Measurements from ENCODE around the gene TYSND1. TPM values are rescaled to one million over a fixed set of nuclear protein-coding genes. Genes with fewer than 3 reads are reported as not detected.
A peak's percentile ranks its signal among the peaks of the same experiment; 100 is the strongest.

TYSND1 gene
- total RNA-seq, 4 donors from 2014 or later: 16.7 to 32.4 (median 21.9) TPM

- intact Hi-C loops (cut with DNase I): no loop called here
- H3K4me1 ChIP-seq: peaks cover 0 to 40% (median 5%) of the 10 kb centered on the region in 3 donors
Measured at GRCh38 chr10:70122742-70123141, 23.8 kb downstream of the TYSND1 start.

GRCh38 chr10:70121281-70121949 lies 25.1 kb downstream of the TYSND1 start:
- Histone ChIP-seq H3K4me3 (no peak overlapping the region), H3K27ac (peak overlapping the region in 2 of 4 donors; percentile 47 to 65), H3K9me3 (no peaks in the 10 kb centered on the region), H3K27me3 (no peaks in the 10 kb centered on the region), H3K36me3 (peaks cover 0 to 55% (median 9%) of the 10 kb centered on the region in 3 donors), H3K4me1 (peaks cover 0 to 42% (median 5%) of the 10 kb centered on the region in 3 donors)
- TF ChIP-seq CTCF (IDR thresholded peaks at IDR 0.05): no peak
- TF ChIP-seq POLR2A (IDR thresholded peaks at IDR 0.05): no peak
- no peak for DNase-seq
- intact Hi-C loops (cut with DNase I): no loop called here
- 68 to 80% methylated on average over 11 of the region's 11 CpGs for WGBS, 2 donors

More at GRCh38 chr10:70122742-70123141, 23.8 kb downstream of the TYSND1 start:
- WGBS, 2 donors: 84 to 98% methylated on average over 5 of the region's 5 CpGs
- H3K4me3 ChIP-seq: no peak overlapping the region
- DNase-seq: no peak
- H3K27ac ChIP-seq: peak overlapping the region in 2 of 4 donors; percentile 9 to 34
- H3K27me3 ChIP-seq: no peaks in the 10 kb centered on the region
- H3K9me3 ChIP-seq: no peaks in the 10 kb centered on the region
- H3K36me3 ChIP-seq: peaks cover 0 to 47% (median under 1%) of the 10 kb centered on the region in 3 donors
- no peak for TF ChIP-seq CTCF (IDR thresholded peaks at IDR 0.05)
- TF ChIP-seq POLR2A (IDR thresholded peaks at IDR 0.05): no peak

- peaks cover 0 to 57% (median 9%) of the 10 kb centered on the region in 3 donors for H3K36me3 ChIP-seq
- H3K27me3 ChIP-seq: no peaks in the 10 kb centered on the region
- no peaks in the 10 kb centered on the region for H3K9me3 ChIP-seq
- H3K4me1 ChIP-seq: peaks cover 0 to 48% (median 5%) of the 10 kb centered on the region in 3 donors
- DNase-seq: no peak
- no peak for TF ChIP-seq CTCF (IDR thresholded peaks at IDR 0.05)
- peak overlapping the region in 2 of 4 donors; percentile 47 to 65 for H3K27ac ChIP-seq
- intact Hi-C loops (cut with DNase I): no loop called here
- 32 to 83% methylated on average over 4 to 6 of the region's 6 CpGs for WGBS, 2 donors
- no peak overlapping the region for H3K4me3 ChIP-seq
Measured at GRCh38 chr10:70120417-70120816, 26.1 kb downstream of the TYSND1 start.

GRCh38 chr10:70119623-70120022 lies 26.9 kb downstream of the TYSND1 start:
- 41 to 50% methylated on average over 4 to 6 of the region's 8 CpGs for WGBS, 2 donors
- H3K4me3 ChIP-seq: no peak overlapping the region
- H3K9me3 ChIP-seq: no peaks in the 10 kb centered on the region
- intact Hi-C loops (cut with DNase I): no loop called here
- peaks cover 0 to 43% (median 5%) of the 10 kb centered on the region in 3 donors for H3K4me1 ChIP-seq
- H3K27me3 ChIP-seq: no peaks in the 10 kb centered on the region
- no peak for TF ChIP-seq CTCF (IDR thresholded peaks at IDR 0.05)
- TF ChIP-seq POLR2A (IDR thresholded peaks at IDR 0.05): no peak
- no peak for DNase-seq
- peaks cover 0 to 65% (median 9%) of the 10 kb centered on the region in 3 donors for H3K36me3 ChIP-seq
- peak overlapping the region; percentile 31 to 65 (median 40) for H3K27ac ChIP-seq

- H3K36me3 ChIP-seq: peaks cover 0 to 69% (median 9%) of the 10 kb centered on the region in 3 donors
Measured at GRCh38 chr10:70119197-70119596, 27.3 kb downstream of the TYSND1 start.

More at GRCh38 chr10:70119197-70119596, 27.3 kb downstream of the TYSND1 start:
- DNase-seq: no peak
- Histone ChIP-seq H3K4me1 (peaks cover 0 to 39% (median 5%) of the 10 kb centered on the region in 3 donors), H3K27ac (peak overlapping the region in 1 of 4 donors; percentile 65), H3K4me3 (no peak overlapping the region), H3K27me3 (no peaks in the 10 kb centered on the region), H3K9me3 (no peaks in the 10 kb centered on the region)
- TF ChIP-seq CTCF (IDR thresholded peaks at IDR 0.05) (no peak), POLR2A (IDR thresholded peaks at IDR 0.05) (no peak)
- intact Hi-C loops (cut with DNase I): no loop called here
- WGBS, 2 donors: 93 to 94% methylated on average over 7 of the region's 7 CpGs

Data from esophagus squamous epithelium (tissue), 5 donors.